HuH-7.5 (cell line): Measurements from ENCODE around the gene CACNA2D3.

ENCODE experiments used
- DNase-seq: peaks from one replicate; pipeline ENCODE4 v3.0.0; 2011; ENCODE audit warnings: low spot score

Gene CACNA2D3

GRCh38 chr3:54746722-54747121 is 624.4 kb downstream of the CACNA2D3 start:
- no peak for DNase-seq

- no peak for DNase-seq
Measured at GRCh38 chr3:54755756-54756155, 633.4 kb downstream of the CACNA2D3 start.

DNA sequence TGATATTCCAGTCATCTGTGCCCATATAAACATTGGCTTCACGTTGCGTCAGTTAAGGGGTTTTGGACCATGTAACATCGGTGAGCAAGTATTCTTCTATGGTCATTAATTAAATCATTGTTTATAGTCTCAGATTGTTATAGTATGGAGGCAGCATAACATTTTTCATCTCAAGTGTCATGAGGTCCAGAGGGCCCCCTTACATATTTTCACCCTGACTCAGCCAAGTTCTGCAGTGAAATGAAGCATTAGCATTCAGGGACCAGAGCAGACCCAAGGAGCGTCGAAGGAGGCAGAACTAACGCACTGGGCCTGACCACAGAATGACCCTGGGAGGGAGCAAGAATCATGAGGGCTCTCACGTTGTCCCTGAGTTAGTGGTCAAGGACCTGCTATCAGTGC is 634.0 kb downstream of the CACNA2D3 start:
- DNase-seq = no peak

DNA sequence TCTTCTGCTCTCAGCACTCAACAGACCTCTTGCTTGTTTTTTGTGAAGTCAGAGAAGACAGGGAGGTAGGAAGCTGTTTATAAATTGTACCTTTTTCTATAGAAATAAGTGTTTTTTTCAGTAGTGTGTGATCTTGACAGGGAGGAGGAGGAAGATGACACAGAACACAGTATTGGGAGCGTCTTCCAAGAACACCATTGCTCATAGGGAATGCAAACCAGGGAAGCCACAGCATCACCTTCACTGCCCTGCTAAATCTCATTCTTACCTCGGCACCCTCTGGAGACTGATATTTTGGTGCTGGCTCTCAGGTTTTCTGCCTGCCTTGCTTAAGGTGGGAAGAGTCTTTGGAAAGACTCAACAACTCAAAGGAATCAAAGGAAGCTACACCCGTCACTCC is 636.1 kb downstream of the CACNA2D3 start:
- DNase-seq = no peak

DNA sequence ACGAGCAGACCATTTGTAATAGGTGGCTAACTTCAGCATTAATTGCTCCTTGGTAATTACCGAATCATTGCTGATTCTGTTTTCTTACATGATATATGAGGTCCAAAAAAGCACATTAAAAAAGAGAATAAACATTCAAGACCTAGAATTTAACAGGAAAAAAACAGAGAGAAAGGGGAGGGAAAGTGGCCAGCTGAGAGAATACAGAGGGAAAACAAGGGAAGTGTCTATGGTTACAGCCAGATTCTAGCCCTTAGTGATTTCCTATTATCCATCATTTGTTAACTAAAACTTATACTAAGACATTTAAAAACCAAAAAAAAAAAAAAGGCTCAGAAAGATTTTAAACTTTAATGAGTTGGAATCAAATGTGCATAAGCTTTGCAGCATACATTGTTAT is 636.8 kb downstream of the CACNA2D3 start:
- no peak for DNase-seq

- DNase-seq = no peak
Measured at GRCh38 chr3:54760201-54760600, 637.8 kb downstream of the CACNA2D3 start.

DNA sequence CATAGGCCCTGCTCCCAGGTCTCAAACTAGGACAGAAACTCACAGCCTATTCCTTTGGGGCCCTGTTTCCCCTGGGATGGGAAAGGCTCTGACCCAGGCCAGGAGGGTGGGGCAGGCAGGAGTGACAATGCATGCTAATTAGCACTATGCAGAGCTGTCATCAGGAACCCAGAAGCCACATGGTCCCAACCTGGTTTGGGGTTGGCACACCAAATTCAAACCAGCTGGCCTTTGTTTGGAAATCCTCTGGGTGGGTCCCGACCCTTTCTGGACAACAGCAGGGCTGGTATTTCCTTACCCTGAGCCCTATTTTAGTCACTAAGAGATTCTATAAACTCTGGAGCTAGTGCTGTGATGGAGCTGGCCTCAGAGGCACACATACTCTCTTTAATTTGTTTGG is 639.3 kb downstream of the CACNA2D3 start:
- no peak for DNase-seq

DNA sequence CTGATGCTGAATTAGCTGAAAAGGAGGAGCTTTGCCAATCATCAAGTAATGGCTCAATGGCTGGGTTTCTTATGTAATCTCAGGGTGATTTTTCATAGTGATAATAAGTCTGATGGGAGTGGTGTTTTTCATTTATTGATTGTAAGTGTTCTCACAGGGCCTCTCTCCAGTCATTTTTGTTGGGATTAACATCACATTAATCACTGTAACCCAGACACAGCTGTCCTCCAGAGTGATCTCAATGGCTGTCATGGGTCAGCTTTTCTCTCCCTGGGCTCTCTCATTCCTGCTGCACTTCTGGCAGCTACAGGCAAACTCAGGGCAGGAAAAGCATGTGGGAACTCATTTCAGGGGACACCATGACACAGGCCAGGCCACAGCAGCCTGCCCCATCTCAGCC is 642.6 kb downstream of the CACNA2D3 start:
- DNase-seq = no peak

DNA sequence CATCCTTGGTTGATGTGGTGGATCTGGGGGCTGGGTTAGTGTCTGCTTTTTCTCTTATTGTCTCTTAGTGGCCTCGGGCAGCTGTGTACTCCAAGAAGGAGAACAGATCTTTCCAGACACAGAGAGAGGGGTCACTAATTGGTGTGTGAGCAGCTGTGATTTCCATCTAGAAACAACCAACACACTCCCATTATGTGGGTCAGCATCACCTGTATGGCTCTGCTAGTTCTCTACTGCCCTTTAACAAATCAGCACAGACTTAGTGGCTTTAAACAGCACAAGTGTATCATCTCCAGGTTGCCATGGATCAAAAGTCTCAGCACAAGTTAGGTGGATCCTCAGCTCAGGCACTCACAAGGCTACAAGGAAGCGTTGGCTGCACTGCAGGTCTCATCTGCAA is 648.7 kb downstream of the CACNA2D3 start:
- DNase-seq = no peak

DNA sequence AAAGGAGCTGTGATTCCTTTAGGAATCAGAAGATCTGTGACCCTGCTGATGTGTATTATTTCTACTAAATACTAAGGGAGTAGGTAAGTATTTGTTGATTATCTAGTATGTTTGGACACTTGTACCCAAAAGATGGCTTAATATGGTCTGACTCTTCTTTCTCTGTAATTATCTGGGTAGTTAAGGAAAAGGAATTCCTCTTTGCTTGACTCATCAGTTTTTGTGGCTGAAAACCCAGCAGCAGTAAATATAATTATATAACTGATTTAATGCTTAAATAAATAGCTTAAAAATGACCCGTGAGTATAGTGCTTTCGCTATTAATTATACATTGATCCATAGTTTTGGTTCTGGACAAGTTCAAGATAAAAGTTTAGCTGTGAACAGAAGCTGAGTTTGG is 649.7 kb downstream of the CACNA2D3 start:
- DNase-seq = no peak

DNA sequence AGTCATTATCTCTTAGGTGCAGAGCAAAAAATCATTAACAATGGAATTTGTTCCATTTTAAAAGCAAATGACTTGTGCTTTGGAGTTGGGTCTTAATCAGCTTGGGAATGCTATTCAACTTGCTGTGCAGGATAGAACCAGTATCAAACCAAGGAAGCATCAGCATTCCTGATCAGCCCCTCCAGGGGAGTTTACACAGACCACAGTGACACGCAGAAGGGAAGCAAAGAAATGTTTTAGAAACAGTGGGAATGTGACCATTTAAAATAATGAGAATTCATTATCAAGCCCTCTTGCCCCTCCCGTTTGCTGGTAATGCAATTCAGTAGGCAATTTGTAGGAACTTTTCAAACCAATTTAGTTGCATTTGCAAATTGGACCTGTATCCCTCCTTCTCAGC is 650.4 kb downstream of the CACNA2D3 start:
- DNase-seq = no peak

DNA sequence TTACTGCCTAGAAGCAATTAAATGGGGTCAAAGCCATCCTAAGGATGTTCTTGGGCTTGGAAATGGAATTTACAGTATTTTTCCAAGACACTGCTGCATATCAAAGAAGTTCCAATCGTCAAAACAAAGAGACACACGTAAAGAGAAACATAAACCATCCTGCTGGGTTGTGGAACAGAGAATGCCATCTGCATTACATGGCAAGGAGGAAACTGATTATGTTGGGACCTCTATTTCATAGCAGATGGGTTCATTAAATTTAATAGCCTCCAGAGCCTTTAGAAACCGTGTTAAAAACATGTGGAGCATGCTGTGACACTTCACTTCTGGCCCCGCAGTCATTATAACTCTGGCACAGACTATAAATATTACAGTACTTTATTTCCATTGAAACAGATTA is 650.9 kb downstream of the CACNA2D3 start:
- DNase-seq = no peak

DNA sequence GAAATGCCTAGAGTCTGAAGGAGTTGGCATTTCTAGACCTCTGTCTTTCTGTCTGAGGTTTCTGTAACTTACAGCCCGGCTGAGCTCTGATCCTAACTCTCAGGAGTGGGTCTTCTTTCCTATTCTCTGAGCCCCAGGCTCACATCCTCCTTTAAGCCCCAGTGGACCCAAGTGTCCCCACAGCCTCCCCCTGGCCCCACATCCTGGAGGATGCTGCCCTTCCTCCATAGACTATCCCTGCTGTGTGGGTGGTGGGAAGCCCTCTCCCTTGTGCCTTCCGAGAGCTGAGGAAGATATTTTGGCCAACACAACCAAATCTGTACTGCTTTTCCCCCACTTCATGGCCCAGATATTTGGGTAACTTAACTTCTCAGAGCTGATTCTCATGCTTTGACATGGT is 654.2 kb downstream of the CACNA2D3 start:
- DNase-seq = no peak

DNA sequence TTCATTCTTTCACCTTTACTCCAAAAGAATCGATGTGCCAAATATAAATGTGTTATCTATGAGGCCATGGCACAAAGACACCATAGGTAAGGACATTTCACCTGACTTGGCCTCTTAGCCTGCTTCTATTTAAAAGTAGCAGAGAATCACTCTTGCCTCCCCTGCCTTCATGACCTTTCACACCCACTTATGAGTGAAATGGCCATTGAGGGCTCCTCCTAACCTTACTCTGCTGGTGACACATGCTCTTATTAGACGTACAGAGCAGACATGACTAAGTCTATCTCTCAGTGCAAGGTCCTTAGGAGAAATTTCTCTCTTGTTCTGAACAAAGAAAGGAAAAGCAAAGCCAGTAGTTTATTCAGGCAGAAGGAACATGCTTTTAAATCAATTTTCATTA is 654.8 kb downstream of the CACNA2D3 start:
- DNase-seq = no peak

DNA sequence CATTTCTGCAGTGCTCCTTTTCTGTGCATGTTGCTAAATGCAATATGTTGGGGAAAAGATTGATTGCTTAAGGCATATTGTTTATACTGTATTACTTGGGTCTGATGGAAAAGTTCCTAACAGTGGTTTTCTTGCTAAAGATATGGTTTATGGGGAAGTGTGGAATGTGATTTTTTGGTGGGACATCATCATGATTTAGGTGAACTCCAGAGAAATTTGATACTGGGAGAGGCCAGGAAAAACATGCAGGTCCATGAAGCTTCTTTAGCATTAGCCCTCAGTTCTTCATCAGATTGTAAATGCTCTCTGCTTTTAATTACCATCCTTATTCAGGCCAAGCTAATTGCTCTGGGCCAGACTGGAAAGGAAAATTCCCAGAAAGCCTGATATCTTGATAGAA is 658.0 kb downstream of the CACNA2D3 start:
- no peak for DNase-seq

- DNase-seq = no peak
Measured at GRCh38 chr3:54781728-54782127, 659.4 kb downstream of the CACNA2D3 start.

DNA sequence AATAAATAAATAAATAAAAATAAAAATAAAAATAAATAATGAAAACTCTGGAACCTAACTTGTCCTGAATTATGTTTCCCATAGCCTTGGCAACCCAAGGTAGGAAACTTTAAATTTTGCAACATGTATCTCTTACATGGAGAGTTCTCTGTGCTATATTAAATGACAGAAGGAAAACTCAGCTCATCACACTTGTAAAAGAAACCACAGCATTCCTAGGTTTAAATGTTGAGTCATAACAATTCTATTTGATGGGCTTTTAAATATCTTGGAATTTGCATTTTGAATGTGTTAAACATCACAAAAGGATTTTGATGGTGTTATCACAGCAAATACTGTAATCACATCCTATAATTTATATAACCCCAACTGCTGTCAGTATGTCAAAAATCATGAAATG is 661.3 kb downstream of the CACNA2D3 start:
- no peak for DNase-seq

- no peak for DNase-seq
Measured at GRCh38 chr3:54784021-54784420, 661.7 kb downstream of the CACNA2D3 start.

GRCh38 chr3:54785976-54786375 is 663.6 kb downstream of the CACNA2D3 start:
- no peak for DNase-seq

- no peak for DNase-seq
Measured at GRCh38 chr3:54790051-54790450, 667.7 kb downstream of the CACNA2D3 start.

DNA sequence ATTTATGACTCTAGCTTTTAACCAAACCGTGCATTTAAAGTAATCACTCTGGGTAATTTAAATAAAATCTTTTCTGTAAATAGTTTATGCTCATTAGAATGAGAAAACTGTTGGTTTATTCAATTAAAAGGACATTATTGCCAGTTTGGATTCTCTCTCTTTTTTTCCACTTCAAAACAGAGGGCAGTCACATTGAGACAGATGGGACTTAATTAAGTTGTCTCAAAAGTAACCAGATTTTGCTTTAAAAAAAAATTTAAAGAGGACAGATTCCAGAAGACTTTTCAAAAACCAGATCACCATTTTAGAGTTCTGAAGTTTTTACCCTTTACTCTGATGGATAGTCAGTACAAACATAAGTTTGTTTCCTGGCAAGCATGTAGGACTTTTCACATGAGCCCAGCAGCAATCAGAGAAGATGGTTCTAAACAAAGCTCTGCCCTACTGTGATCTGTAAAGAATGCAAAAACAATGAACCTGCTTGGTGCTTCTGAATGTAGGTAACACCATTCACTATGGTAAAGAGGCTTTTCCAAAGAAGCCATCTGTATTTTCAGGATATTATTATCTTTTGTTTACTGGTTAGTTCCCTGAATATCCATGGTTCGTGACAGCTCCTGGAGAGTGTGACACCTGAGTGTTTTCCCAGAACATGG is 669.3 kb downstream of the CACNA2D3 start:
- DNase-seq = no peak

DNA sequence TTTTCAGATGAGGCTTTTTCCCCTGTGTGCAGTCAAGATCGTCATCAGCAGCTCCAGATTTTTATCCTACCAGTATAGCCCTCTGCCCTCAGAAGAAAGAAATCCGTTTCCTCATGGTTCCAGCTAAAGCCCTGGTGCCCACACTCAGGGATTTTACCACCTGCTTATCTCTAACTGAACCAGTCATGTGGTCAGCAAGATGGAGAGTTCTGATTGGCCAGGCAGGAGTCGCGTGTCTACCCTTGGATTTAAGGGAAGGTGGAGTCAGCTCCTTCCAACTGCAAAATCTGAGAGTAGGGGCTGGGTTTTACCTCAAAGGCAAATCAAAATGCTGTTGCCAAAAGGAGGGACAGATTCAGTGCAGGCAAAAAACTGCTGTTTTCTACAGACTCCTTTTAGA is 670.2 kb downstream of the CACNA2D3 start:
- DNase-seq = no peak

DNA sequence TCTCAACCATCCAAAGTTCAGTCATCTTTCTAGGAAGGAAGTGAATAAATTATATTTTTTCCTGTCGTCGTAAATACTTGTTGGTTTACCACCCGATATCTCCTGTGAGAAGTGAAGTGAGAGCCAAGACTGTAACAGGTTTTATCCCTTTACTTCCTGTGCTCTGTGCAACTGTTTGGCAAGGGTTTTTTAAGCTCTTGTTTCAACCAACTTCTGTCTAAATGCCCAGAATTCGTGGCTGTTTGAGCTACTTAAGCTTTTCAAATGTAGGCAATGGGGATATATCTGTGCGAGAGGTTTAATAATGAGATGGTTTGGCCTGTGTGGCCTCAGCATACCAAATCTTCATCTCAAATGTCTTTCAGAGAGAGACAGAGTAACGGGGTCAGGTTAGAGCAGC is 670.8 kb downstream of the CACNA2D3 start:
- no peak for DNase-seq

DNA sequence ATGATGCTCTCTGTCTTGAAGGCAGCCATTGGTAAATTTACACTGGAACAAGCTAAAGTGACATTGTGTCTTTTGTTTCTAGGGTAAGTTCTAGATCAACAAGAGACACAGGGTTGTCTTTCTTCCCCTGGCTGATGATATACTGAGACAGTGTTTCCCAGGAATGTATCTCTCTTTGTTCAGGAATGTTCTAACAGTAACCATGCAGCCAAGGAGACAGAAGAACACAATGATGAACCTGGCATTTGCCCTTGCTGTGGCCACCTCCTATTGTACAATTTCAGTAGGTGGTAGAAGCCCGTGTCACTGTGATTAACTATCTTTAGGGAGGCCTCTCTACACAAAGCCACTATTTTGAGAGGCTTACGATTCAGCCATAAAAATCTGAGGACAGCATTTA is 674.8 kb downstream of the CACNA2D3 start:
- no peak for DNase-seq

DNA sequence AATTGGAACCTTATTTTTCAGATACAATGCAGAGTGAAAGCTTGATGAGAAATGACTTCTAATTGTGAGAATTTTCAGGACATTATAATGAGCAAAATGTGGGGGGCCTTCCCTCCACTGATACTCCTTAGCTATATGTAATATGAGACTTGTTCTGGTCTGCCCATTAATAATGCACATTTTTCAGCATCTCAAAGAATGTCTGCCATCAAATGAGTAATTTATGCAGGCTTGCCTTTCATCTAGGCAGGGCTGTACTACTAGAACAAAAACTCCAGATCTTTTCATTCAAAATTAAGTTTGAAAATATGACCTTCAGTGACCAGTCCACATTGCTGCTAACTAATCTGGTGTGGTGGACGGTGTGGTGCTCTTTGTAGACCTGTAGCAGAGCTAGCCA is 678.1 kb downstream of the CACNA2D3 start:
- DNase-seq = no peak
